Measurements from ENCODE around the gene HOXC11. TPM values are rescaled to one million over a fixed set of nuclear protein-coding genes. Genes with fewer than 3 reads are reported as not detected.
A peak's percentile ranks its signal among the peaks of the same experiment; 100 is the strongest.

Gene HOXC11
- polyA plus RNA-seq, 1 experiment = not detected

DNA sequence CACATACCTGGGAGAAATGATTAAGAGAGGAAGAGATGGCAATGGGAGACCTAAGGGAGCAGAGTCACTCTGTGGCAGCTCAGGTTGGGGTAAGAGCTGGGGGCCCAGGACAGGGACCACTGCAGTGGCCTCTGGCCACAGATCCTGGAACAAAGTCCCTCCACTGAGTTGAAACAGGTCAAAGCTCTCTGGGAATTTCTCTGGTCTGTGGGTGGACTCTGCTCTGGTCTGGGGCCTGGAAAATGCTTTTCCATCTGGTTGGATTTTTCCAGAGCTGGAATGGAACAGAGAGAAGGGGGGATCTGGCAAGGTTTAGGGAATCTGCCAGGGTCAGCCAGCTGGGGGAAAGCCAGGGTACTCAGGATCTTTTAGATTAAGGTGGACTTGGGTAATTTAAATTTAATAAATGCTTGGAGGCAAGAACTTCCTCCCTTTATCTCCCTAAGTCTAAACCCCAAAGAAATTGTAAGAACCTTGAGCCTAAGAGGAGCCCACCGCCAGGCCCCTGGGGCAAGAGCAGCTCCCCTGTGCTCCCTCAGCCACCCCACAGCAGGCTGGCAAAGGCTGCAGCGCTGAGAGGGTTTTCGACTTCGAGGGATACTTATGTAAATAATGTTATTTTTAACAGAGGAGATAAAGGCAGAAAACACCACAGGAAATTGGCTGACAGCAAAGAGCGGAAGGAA lies 15.8 kb downstream of the HOXC11 start:
- Histone ChIP-seq H3K27me3 (ENCODE audit: control insufficient read depth, insufficient read depth, low read length) (peaks cover 94% of the 10 kb centered on the region), H3K27ac (ENCODE audit: low read depth, low read length) (no peak overlapping the region), H3K9me3 (ENCODE audit: control insufficient read depth, insufficient read depth, low read length) (peaks cover 22% of the 10 kb centered on the region), H3K4me3 (ENCODE audit: low read depth, low read length) (no peak overlapping the region)
- POLR2A ChIA-PET = no interaction called here
- CTCF ChIA-PET = interaction anchor here (1.5 kb wide), 1 partner anchor 17 kb away, joined by 6 read pairs; no protein-coding TSS in a partner anchor
- DNase-seq (ENCODE audit: low read depth, low spot score) = no peak
- TF ChIP-seq, protein P1, sequence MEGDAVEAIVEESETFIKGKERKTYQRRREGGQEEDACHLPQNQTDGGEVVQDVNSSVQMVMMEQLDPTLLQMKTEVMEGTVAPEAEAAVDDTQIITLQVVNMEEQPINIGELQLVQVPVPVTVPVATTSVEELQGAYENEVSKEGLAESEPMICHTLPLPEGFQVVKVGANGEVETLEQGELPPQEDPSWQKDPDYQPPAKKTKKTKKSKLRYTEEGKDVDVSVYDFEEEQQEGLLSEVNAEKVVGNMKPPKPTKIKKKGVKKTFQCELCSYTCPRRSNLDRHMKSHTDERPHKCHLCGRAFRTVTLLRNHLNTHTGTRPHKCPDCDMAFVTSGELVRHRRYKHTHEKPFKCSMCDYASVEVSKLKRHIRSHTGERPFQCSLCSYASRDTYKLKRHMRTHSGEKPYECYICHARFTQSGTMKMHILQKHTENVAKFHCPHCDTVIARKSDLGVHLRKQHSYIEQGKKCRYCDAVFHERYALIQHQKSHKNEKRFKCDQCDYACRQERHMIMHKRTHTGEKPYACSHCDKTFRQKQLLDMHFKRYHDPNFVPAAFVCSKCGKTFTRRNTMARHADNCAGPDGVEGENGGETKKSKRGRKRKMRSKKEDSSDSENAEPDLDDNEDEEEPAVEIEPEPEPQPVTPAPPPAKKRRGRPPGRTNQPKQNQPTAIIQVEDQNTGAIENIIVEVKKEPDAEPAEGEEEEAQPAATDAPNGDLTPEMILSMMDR (IDR thresholded peaks at IDR 0.05; ENCODE audit: low read depth, low read length) = no peak

DNA sequence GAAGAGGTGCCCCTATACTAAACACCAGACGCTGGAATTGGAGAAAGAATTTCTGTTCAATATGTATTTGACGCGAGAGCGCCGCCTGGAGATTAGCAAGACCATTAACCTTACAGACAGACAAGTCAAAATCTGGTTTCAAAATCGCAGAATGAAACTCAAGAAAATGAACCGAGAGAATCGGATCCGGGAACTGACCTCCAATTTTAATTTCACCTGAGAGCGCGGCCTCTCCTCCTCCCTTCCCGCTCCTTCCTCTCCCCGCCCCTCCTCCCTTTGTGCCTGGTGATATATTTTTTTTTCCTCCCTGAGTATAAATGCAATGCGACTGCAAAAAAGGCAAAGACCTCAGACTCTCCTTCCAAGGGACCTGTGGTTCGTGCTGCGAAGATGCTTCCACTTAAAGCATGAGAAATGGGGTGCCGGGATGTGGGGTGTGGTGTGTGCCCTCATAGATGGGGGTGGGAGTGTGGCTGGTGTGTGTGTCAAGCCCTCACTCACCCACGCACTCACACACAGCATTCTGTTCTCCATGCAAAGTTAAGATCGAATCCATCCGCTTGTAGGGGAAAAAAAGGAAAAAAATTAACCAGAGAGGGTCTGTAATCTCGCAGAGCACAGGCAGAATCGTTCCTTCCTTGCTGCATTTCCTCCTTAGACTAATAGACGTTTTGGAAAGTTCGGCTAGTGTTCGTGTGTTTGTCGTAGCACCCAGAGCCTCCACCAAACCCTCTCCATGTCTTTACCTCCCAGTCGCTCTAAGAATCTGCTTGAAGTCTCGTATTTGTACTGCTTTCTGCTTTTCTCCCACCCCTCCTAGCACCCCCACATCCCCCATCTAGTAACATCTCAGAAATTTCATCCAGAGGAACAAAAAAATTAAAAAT lies 16.5 kb downstream of the HOXC11 start:
- Histone ChIP-seq H3K9me3 (ENCODE audit: control insufficient read depth, insufficient read depth, low read length) (peaks cover 18% of the 10 kb centered on the region), H3K4me3 (ENCODE audit: low read depth, low read length) (no peak overlapping the region), H3K27ac (ENCODE audit: low read depth, low read length) (no peak overlapping the region), H3K27me3 (ENCODE audit: control insufficient read depth, insufficient read depth, low read length) (peaks cover 94% of the 10 kb centered on the region)
- TF ChIP-seq, protein P1 (IDR thresholded peaks at IDR 0.05; ENCODE audit: low read depth, low read length) = peak; percentile 56
- CTCF ChIA-PET = interaction anchor here (1.5 kb wide), 1 partner anchor 16 kb away, joined by 6 read pairs; no protein-coding TSS in a partner anchor
- no peak for DNase-seq (ENCODE audit: low read depth, low spot score)
- POLR2A ChIA-PET = no interaction called here

DNA sequence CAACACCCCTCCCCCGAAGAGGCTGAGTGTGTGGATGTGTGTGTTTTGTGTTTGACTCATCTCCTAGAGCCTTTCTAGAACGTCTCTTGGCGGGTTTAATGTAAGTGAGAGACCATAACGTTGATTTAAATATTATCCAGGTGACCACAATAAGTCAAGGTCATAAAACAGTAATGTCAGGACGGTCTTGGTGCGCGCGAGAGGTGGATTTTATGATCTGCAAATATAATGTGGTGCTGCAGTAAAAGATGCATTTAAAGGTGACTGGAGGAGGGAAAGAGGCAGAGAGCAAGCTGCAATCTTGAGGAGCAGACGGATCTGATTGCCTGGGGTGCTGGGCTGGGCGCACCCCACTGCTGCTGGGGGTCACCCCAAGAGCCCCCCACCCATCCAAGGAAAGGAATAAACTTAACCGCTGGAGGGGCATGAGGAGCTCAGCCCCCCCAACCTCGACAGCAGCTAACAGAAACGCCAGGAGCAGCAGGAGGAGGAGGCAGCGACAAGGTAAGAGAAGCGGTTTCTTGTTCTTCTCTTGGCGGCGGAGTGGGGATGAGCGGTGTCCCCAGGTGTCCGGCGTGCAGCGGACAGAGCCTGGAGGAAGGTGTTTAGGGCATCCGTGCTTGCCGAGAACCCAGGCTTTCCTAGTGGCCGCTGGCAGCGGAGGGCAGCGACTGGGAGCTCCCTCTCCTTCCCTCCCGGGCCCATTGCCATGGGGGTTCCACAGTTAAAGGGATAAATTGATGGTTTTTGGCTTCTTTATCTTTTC lies 17.6 kb downstream of the HOXC11 start:
- CTCF ChIA-PET = interaction anchor here (1.0 to 2.3 kb wide), 3 partner anchors 15 to 233 kb away, joined by 3 to 8 read pairs (median 3); no protein-coding TSS in a partner anchor
- TF ChIP-seq, protein P1 (IDR thresholded peaks at IDR 0.05; ENCODE audit: low read depth, low read length) = no peak
- POLR2A ChIA-PET = no interaction called here
- Histone ChIP-seq H3K27ac (ENCODE audit: low read depth, low read length) (no peak overlapping the region), H3K4me3 (ENCODE audit: low read depth, low read length) (no peak overlapping the region), H3K27me3 (ENCODE audit: control insufficient read depth, insufficient read depth, low read length) (peaks cover 97% of the 10 kb centered on the region), H3K9me3 (ENCODE audit: control insufficient read depth, insufficient read depth, low read length) (peaks cover 13% of the 10 kb centered on the region)
- DNase-seq (ENCODE audit: low read depth, low spot score) = no peak

DNA sequence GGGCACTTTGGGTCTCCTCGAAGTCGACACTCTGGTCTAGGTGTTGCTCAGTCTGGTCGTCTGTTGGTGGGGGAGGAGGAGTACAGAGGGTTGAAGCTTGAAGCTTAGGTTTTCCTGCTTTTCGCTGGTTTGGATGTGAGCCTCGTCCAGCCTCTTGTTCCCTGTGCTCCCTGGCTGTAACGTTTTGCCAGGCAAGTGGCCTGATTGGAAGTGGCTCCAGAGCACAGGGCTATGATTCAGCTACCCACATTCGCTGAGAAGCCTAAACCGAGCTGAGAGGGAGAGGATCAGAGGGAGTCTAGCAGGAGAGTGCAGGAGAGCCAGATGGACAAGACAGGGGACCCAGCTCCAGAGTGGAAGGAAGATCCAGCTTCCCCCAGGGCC lies 18.1 kb downstream of the HOXC11 start:
- Histone ChIP-seq H3K4me3 (ENCODE audit: low read depth, low read length) (no peak overlapping the region), H3K27me3 (ENCODE audit: control insufficient read depth, insufficient read depth, low read length) (peaks cover 97% of the 10 kb centered on the region), H3K9me3 (ENCODE audit: control insufficient read depth, insufficient read depth, low read length) (peaks cover 8% of the 10 kb centered on the region; the same call in 1 of the 2 replicates), H3K27ac (ENCODE audit: low read depth, low read length) (no peak overlapping the region)
- TF ChIP-seq, protein P1 (IDR thresholded peaks at IDR 0.05; ENCODE audit: low read depth, low read length) = no peak
- ChIA-PET CTCF (interaction anchor here (1.0 to 2.3 kb wide), 3 partner anchors 15 to 234 kb away, joined by 3 to 8 read pairs (median 3); no protein-coding TSS in a partner anchor), POLR2A (no interaction called here)
- no peak for DNase-seq (ENCODE audit: low read depth, low spot score)
